IMR-90 (cell line): ENCODE results near the gene CCDC50.

Experiments used
- CEBPB ChIP-seq: IDR thresholded peaks from 2 replicates; pipeline ENCODE4 v1.6.1; 2012; ENCODE audit warnings: low read depth, low read length, improper control_type of control experiment
- MAZ ChIP-seq: IDR thresholded peaks from 2 replicates; pipeline ENCODE4 v1.6.1; 2012; ENCODE audit warnings: low read depth, mild to moderate bottlenecking, low read length, improper control_type of control experiment, moderate library complexity, borderline replicate concordance
- RAD21 ChIP-seq: IDR thresholded peaks from 2 replicates; pipeline ENCODE4 v1.6.1; 2012; ENCODE audit warnings: low read length, improper control_type of control experiment
- TF ChIP-seq, protein P1 (sequence below): conservative IDR thresholded peaks from 2 replicates; pipeline ENCODE4 v1.5.1; 2012; ENCODE audit warnings: mild to moderate bottlenecking, low read depth, low read length, improper control_type of control experiment
- TF ChIP-seq, protein P2 (sequence below): fragments of 150-350 bp; IDR thresholded peaks from 2 replicates; pipeline ENCODE4 v1.6.1; 2016; ENCODE audit warnings: low read depth, mild to moderate bottlenecking, low read length, moderate library complexity, borderline replicate concordance

DNA sequence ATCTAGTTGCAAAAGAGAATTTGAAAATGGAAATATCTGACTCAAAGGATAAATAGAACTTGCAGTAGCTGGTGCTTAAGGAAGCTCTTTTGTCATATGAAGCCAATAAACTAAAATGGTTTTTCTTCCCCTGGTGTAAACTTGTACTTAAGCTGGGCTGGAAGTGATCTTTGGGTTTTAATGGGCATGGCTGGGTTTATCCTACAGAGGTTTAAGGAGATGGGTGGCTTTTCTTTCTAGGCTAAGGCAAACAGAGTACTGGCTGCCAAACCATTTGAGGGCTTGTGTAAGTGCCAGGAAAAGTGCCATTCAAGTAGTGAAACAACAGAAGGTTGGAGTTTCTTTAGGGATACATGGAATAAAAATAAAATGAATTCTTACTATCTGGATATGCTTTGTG lies 13.2 kb downstream of the CCDC50 start:
- TF ChIP-seq, protein P1, sequence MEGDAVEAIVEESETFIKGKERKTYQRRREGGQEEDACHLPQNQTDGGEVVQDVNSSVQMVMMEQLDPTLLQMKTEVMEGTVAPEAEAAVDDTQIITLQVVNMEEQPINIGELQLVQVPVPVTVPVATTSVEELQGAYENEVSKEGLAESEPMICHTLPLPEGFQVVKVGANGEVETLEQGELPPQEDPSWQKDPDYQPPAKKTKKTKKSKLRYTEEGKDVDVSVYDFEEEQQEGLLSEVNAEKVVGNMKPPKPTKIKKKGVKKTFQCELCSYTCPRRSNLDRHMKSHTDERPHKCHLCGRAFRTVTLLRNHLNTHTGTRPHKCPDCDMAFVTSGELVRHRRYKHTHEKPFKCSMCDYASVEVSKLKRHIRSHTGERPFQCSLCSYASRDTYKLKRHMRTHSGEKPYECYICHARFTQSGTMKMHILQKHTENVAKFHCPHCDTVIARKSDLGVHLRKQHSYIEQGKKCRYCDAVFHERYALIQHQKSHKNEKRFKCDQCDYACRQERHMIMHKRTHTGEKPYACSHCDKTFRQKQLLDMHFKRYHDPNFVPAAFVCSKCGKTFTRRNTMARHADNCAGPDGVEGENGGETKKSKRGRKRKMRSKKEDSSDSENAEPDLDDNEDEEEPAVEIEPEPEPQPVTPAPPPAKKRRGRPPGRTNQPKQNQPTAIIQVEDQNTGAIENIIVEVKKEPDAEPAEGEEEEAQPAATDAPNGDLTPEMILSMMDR: no peak
- TF ChIP-seq MAZ (no peak), RAD21 (no peak), CEBPB (no peak)
- TF ChIP-seq, protein P2, sequence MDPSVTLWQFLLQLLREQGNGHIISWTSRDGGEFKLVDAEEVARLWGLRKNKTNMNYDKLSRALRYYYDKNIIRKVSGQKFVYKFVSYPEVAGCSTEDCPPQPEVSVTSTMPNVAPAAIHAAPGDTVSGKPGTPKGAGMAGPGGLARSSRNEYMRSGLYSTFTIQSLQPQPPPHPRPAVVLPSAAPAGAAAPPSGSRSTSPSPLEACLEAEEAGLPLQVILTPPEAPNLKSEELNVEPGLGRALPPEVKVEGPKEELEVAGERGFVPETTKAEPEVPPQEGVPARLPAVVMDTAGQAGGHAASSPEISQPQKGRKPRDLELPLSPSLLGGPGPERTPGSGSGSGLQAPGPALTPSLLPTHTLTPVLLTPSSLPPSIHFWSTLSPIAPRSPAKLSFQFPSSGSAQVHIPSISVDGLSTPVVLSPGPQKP: no peak
